HCEC 1CT (cell line): Measurements from ENCODE around the gene TFR2.
"Not testable (repeated sequence)": the region's sequence is repeated elsewhere in the genome, so short reads cannot be mapped to it uniquely, and the experiment has no call there.

Experiments
- DNase-seq: peaks from one replicate; pipeline ENCODE4 v3.0.0-alpha.2; 2017

The TFR2 gene

DNA sequence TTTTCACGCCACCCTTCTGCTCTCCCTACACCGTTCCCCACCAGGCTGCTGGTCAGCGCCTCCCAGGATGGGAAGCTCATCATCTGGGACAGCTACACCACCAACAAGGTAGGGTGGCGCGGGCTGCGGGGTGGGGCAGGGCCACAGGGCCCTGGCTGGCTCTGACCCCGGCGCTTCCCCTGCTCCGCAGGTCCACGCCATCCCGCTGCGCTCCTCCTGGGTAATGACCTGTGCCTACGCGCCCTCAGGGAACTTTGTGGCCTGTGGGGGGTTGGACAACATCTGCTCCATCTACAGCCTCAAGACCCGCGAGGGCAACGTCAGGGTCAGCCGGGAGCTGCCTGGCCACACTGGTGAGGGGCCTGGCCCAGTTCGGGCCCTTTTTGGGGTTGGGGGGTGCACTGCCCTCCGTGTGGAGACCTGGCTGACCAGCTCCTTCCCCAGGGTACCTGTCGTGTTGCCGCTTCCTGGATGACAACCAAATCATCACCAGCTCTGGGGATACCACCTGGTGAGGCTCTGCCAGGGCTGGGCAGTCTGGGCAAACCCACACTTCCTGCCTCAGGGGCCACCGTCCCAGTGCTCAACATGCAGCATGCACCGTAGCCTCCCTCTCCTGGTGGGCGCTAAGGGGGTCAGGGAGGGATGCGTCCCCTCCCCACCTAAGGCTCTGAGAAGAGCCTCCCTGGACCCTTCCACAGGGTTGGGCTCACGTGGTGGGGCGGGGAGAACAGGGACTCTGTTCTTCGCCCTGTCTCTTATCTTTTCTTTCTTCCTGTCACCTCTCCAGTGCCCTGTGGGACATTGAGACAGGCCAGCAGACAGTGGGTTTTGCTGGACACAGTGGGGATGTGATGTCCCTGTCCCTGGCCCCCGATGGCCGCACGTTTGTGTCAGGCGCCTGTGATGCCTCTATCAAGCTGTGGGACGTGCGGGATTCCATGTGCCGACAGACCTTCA is 36.2 kb upstream of the TFR2 start:
- DNase-seq, result no peak

- no peak for DNase-seq
Observed at GRCh38 chr7:100676501-100677306, 35.4 kb upstream of the TFR2 start.

DNA sequence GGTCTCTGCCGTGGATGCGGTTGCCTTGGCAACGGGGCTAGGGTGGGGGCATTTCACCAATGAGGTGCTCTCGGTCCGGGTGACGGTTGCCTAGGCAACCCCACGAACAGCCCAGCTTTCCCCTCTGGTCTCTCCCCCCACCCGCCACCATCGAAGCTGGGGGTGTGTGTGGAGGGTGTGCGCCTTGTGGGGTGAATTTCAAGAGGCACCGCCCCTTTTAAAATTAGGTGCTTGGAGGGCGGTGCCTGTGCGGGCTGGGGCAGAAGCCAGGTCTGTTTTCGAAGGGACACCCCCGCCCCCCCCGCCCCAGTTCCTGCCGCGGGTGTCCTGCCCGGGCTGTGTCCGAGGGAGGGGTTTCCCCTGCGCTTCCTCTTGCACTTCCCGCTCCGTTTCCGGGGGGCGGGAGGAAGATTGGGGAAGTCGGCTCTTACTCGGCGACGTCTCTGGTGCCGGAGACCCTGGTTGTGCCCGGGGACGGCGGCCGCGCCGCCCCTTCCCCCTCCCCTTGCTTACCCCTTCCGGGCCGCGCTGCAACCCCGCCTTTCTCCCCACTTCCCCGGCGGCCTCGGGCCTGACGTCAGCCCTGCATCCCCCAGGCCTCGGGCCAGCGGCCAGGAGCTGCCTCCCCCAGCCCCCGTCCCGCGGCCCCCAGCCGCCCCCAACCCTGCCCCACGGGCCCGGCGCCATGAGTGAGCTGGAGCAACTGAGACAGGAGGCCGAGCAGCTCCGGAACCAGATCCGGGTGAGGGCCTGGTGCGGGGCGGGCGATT is 34.4 kb upstream of the TFR2 start:
- DNase-seq, result peak; percentile 50

DNA sequence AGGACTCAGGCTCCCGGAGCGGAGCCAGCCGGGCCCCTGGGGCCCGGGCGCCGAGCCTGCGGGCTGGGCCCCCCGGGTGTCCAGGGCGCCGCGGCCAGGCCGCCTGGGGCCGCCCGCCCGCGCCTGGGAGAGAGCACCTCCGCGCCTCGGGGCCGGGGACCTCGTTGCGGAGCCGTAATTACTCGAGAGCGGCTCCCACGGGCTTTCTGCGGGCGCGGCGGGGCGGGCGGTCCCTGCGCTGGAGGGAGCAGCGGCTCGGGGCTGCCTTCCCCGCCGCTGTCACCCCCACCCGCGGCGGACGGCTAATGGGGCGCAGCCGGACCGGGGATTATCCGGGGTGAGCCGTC is 33.7 kb upstream of the TFR2 start:
- peak; percentile 12 for DNase-seq

DNA sequence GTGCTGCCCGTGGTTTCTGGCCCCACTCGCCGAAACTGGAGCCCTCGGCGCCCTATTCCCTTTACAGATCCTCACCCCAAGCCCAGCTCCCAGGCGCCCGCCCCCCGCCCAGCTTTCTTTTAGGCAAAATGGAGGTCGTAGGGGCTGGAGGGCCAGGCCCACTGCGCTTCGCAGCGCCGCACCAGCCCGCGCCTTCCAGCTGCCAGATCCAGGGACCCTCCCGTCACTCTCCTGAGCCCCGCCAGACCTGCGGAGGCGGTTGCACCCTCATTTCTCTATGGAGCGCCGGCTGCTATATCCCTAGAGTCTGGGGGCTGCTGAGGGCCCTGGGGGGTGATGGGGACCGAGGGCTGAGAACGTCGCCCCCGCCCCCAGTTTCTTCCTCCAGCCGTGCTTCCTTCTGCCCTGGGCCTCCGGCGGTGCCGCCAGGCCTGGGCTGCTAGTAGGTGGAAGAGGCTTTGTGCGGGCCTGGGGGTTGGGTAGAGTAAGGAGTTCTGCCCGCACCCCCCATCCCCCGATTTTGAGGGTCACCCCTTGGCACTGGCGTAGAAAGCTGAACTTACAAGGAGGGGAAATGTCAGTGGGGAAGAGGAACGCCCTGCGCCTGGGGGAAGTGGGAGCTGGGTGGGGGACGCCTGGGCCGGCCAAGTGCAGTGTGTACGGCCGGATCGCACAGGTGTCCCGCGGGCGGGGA is 33.2 kb upstream of the TFR2 start:
- no peak for DNase-seq

DNA sequence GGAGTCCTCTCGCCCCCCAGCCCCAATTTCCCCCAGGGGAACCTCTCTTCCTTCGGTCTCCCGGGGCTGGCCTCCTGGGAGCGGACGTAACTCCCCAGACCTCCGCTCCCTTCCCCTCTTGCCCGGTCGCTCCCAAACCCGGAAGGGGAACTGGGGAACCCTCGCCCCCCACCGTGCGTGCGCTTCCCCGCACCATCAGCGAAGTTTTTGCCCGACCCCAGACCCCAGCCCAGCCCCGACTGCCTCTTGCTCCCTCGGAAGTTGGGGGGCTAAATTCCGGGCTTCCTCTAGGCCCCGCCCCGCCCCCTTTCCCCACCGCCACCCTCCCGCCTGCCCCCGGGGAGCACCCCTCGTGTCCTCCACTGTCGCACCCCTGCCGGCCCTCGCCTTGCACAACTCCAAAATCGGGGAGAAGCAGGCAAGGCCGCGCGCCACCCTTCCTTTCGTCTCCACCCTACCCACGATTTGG is 32.6 kb upstream of the TFR2 start:
- peak; percentile 47 for DNase-seq

GRCh38 chr7:100673302-100673941 is 32.1 kb upstream of the TFR2 start, which contains the start of gene GNB2:
TSS of gene GNB2 (plus strand) at chr7:100673740. CDS start at chr7:100676266, 2,526 bp downstream.
- peak; percentile 97 for DNase-seq

GRCh38 chr7:100671353-100672327 is 30.3 kb upstream of the TFR2 start:
- no peak for DNase-seq

DNA sequence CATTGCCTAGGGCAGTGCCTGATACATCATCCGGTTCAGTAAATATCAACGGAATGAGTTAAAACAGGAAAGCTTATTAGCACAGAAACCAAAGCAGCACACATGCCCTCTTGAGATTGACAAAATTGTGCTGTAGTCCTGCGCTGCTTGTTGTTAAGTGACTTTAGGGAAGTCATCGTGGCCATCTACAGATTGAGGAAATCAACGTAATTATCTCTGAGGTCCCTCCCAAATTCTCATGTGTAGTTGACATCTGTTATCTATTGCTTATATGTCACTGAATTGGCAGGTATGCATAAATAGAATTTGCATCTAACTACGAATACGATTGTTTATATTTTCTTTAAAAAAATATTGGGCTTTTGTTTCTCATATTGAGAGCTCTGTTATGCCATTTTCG is 28.7 kb upstream of the TFR2 start:
- no peak for DNase-seq

- DNase-seq, result not testable (repeated sequence)
Observed at GRCh38 chr7:100669106-100669505, 27.8 kb upstream of the TFR2 start.

DNA sequence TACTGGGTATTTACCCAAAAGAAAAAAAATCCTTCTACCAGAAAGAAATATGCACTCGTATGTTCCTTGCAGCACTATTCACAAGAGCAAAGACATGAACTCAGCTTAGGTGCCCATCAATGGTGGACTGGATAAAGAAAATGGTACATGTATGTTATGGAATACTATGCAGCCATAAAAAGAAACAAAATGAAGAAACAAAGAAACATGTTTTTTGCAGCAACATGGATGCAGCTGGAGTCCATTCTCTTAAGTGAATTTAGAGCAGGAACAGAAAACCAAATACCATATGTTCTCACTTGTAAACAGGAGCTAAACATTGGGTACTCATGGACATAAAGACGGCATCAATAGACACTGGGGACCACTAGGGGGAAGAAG is 26.7 kb upstream of the TFR2 start:
- DNase-seq, result no peak

DNA sequence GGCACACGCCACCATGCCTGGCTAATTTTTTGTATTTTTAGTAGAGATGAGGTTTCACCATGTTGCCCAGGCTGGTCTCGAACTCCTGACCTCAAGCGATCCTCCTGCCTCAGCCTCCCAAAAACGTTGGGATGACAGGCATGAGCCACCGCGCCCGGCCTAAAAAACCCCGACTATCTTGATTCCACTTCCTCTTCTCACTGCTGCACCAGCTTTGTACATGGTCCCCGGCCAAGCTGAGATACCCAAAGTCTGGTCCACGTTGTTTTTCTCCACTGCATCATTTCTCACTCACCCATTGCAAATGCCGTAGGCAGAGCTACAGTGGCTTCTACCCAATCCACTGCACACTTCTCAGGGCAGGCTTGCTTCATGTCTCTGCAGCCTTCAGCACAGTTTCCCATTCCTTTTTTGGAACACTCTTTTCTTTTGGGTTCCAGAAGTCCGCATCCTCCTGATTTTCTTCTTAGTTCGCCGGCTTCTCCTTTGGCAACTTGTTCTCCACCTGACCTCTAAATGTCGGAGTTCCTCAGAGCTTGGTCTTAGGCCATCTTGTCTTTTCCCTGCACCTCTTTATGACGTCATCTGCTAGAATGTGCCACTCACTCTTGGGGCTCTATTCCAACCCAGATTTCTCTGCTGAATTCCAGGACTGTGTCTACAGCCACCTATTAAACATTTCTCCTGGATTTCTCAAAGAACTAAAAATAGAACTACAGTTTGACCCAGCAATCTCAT is 26.1 kb upstream of the TFR2 start:
- no peak for DNase-seq

- DNase-seq, result no peak
Observed at GRCh38 chr7:100665168-100665726, 23.9 kb upstream of the TFR2 start.

- DNase-seq, result not testable (repeated sequence)
Observed at GRCh38 chr7:100662194-100662776, 20.9 kb upstream of the TFR2 start.

GRCh38 chr7:100655908-100656674 is 14.7 kb upstream of the TFR2 start, which contains the start of gene ACTL6B:
TSS of gene ACTL6B (minus strand) at chr7:100656448. CDS start at chr7:100656354, 94 bp downstream.
- no peak for DNase-seq

- DNase-seq, result no peak
Observed at GRCh38 chr7:100654908-100655831, 13.8 kb upstream of the TFR2 start.
